Diencephalon (tissue), 1 donor: ENCODE data around the gene SLC13A1. TPM values are rescaled to one million over a fixed set of nuclear protein-coding genes. Genes with fewer than 3 reads are reported as not detected.

Experiments used
- total RNA-seq: library from RNA; depleted of rRNA; stranded (reverse); fragments of >200 nt; gene quantifications from one replicate; pipeline ENCODE4 v1.2.3, GENCODE V29; 2014

SLC13A1 gene
- not detected for total RNA-seq

GRCh38 chr7:123199883-123200282 is at the start of gene SLC13A1:
Gene SLC13A1 (minus strand): TSS chr7:123199969. CDS start chr7:123199946, 23 bp downstream.

Other genes starting within 250 kb of the SLC13A1 start
- gene TAS2R16, start 204.3 kb downstream of the SLC13A1 start, total RNA-seq: not detected